Measurements from ENCODE around the gene DNAJC2. TPM values are rescaled to one million over a fixed set of nuclear protein-coding genes. Genes with fewer than 3 reads are reported as not detected.

Gene DNAJC2
- total RNA-seq, 1 donor from 2014 or later: 35.8 TPM

- Mint-ChIP-seq H3K4me3 (ENCODE audit: unreplicated experiment) (peak overlapping the region; percentile 32), H3K4me1 (ENCODE audit: unreplicated experiment) (peaks cover 29% of the 10 kb centered on the region), H3K36me3 (ENCODE audit: low read depth, unreplicated experiment) (no peaks in the 10 kb centered on the region), H3K27ac (ENCODE audit: unreplicated experiment) (peak overlapping the region; percentile 50), H3K9me3 (ENCODE audit: unreplicated experiment) (no peaks in the 10 kb centered on the region), H3K27me3 (ENCODE audit: unreplicated experiment) (no peaks in the 10 kb centered on the region)
- no peak for DNase-seq (ENCODE audit: low spot score)
- TF ChIP-seq, protein P1, sequence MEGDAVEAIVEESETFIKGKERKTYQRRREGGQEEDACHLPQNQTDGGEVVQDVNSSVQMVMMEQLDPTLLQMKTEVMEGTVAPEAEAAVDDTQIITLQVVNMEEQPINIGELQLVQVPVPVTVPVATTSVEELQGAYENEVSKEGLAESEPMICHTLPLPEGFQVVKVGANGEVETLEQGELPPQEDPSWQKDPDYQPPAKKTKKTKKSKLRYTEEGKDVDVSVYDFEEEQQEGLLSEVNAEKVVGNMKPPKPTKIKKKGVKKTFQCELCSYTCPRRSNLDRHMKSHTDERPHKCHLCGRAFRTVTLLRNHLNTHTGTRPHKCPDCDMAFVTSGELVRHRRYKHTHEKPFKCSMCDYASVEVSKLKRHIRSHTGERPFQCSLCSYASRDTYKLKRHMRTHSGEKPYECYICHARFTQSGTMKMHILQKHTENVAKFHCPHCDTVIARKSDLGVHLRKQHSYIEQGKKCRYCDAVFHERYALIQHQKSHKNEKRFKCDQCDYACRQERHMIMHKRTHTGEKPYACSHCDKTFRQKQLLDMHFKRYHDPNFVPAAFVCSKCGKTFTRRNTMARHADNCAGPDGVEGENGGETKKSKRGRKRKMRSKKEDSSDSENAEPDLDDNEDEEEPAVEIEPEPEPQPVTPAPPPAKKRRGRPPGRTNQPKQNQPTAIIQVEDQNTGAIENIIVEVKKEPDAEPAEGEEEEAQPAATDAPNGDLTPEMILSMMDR (IDR thresholded peaks at IDR 0.05; ENCODE audit: unreplicated experiment): no peak
Observed at GRCh38 chr7:103349805-103350204, 5.2 kb upstream of the DNAJC2 start.

DNA sequence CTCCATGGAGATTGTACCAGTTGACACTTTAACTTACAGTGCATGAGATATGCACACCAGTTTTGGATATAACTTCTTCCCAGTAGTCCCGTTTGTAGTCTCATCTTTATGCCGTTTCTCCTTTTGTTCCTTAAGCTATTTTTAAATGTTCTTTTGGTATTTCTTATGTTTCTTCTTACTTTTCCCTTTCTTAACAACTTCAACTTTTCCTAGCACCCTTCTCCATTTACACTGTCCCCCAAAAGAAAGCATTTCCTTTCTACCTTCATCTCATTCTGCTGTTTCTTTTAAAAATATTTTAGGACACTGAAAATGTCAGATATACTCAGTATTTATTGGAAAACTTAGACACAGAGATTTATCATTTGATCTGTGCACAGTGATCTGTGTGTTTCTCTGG, 4.4 kb upstream of the DNAJC2 start:
- H3K4me3 Mint-ChIP-seq (ENCODE audit: unreplicated experiment): peak overlapping the region; percentile 98
- peak overlapping the region; percentile 70 for H3K27ac Mint-ChIP-seq (ENCODE audit: unreplicated experiment)
- peaks cover 2% of the 10 kb centered on the region for H3K27me3 Mint-ChIP-seq (ENCODE audit: unreplicated experiment)
- H3K36me3 Mint-ChIP-seq (ENCODE audit: low read depth, unreplicated experiment): peaks cover 3% of the 10 kb centered on the region
- DNase-seq (ENCODE audit: low spot score): no peak
- TF ChIP-seq, protein P1 (IDR thresholded peaks at IDR 0.05; ENCODE audit: unreplicated experiment): no peak
- no peaks in the 10 kb centered on the region for H3K9me3 Mint-ChIP-seq (ENCODE audit: unreplicated experiment)
- H3K4me1 Mint-ChIP-seq (ENCODE audit: unreplicated experiment): peaks cover 35% of the 10 kb centered on the region

DNA sequence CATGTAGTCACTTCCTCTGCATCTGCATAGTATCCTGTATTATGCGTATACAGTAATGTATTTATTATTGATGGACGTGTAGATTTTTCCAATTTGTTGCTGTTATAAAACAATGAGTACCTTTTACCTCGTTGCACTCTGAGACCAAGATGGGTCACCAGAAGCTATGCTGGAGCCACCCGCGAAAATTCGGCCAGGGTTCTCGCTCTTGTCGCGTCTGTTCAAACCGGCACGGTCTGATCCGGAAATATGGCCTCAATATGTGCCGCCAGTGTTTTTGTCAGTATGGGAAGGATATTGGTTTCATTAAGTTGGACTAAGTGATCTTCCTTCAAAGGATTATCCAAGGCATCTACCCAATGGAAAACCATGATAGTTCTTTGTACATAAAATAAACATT, 3.9 kb upstream of the DNAJC2 start:
- peak overlapping the region; percentile 99 for H3K27ac Mint-ChIP-seq (ENCODE audit: unreplicated experiment)
- TF ChIP-seq, protein P1 (IDR thresholded peaks at IDR 0.05; ENCODE audit: unreplicated experiment): no peak

DNA sequence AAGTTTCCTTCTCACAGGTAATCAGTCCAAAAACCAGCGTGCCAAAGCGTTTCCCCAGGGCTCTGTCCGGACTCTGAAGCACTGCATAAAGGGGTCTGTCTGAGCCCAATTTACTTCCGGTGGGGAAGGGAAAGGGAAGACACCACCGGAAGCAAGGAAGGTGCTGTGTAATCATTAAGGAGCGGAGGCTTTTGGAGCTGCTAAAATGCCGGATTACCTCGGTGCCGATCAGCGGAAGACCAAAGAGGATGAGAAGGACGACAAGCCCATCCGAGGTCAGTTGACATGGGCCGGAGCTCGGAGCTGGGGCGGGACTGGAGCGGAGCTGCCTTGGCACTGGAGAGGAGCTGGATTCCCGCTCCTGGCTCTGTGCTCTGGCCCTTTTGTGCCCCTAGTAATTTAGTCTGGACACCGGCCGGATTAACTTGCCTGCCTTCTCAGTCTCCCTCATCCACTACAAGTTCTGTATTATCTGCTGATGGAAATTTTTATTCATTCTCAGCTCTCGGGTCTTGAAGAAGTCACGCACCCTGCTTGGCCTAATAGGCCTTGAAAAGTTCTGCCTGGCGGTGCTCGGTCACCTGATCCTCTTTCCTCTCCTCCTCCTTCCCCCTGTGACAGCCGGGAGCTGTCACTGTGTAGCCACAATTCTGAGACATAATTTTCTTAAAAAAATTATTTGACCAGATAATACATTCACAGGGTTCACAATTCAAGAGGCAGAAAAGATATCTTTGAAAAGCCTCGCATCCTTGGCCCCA, 3.1 kb upstream of the DNAJC2 start, which contains the start of gene PSMC2:
Gene PSMC2 (plus strand): TSS at position 137 of the 761 bp plus-strand sequence. CDS start 69 bp downstream, at position 206.
- H3K4me1 Mint-ChIP-seq (ENCODE audit: unreplicated experiment): peaks cover 42% of the 10 kb centered on the region
- TF ChIP-seq, protein P1 (IDR thresholded peaks at IDR 0.05; ENCODE audit: unreplicated experiment): no peak
- peaks cover 3% of the 10 kb centered on the region for H3K27me3 Mint-ChIP-seq (ENCODE audit: unreplicated experiment)
- peak within 1 kb of the TSS; percentile 98 for H3K4me3 Mint-ChIP-seq (ENCODE audit: unreplicated experiment)
- H3K36me3 Mint-ChIP-seq (ENCODE audit: low read depth, unreplicated experiment): peaks cover 6% of the 10 kb centered on the region
- H3K9me3 Mint-ChIP-seq (ENCODE audit: unreplicated experiment): no peaks in the 10 kb centered on the region
- peak within 1 kb of the TSS; percentile 99 for H3K27ac Mint-ChIP-seq (ENCODE audit: unreplicated experiment)
- peak; percentile 74 for DNase-seq (ENCODE audit: low spot score)

More for the DNA sequence above, 3.9 kb upstream of the DNAJC2 start:
- H3K4me3 Mint-ChIP-seq (ENCODE audit: unreplicated experiment): peak overlapping the region; percentile 98
- peaks cover 3% of the 10 kb centered on the region for H3K27me3 Mint-ChIP-seq (ENCODE audit: unreplicated experiment)
- DNase-seq (ENCODE audit: low spot score): no peak
- H3K9me3 Mint-ChIP-seq (ENCODE audit: unreplicated experiment): no peaks in the 10 kb centered on the region
- H3K4me1 Mint-ChIP-seq (ENCODE audit: unreplicated experiment): peaks cover 40% of the 10 kb centered on the region
- peaks cover 6% of the 10 kb centered on the region for H3K36me3 Mint-ChIP-seq (ENCODE audit: low read depth, unreplicated experiment)

GRCh38 chr7:103346396-103346795, 1.8 kb upstream of the DNAJC2 start:
- Mint-ChIP-seq H3K9me3 (ENCODE audit: unreplicated experiment) (no peaks in the 10 kb centered on the region), H3K4me3 (ENCODE audit: unreplicated experiment) (no peak overlapping the region), H3K4me1 (ENCODE audit: unreplicated experiment) (peaks cover 46% of the 10 kb centered on the region), H3K36me3 (ENCODE audit: low read depth, unreplicated experiment) (peaks cover 12% of the 10 kb centered on the region), H3K27me3 (ENCODE audit: unreplicated experiment) (peaks cover 3% of the 10 kb centered on the region), H3K27ac (ENCODE audit: unreplicated experiment) (no peak overlapping the region)
- DNase-seq (ENCODE audit: low spot score): no peak
- TF ChIP-seq, protein P1 (IDR thresholded peaks at IDR 0.05; ENCODE audit: unreplicated experiment): no peak

All from endothelial cell (in vitro differentiated cells).